Measurements from ENCODE around the gene MOK.

The MOK gene

DNA sequence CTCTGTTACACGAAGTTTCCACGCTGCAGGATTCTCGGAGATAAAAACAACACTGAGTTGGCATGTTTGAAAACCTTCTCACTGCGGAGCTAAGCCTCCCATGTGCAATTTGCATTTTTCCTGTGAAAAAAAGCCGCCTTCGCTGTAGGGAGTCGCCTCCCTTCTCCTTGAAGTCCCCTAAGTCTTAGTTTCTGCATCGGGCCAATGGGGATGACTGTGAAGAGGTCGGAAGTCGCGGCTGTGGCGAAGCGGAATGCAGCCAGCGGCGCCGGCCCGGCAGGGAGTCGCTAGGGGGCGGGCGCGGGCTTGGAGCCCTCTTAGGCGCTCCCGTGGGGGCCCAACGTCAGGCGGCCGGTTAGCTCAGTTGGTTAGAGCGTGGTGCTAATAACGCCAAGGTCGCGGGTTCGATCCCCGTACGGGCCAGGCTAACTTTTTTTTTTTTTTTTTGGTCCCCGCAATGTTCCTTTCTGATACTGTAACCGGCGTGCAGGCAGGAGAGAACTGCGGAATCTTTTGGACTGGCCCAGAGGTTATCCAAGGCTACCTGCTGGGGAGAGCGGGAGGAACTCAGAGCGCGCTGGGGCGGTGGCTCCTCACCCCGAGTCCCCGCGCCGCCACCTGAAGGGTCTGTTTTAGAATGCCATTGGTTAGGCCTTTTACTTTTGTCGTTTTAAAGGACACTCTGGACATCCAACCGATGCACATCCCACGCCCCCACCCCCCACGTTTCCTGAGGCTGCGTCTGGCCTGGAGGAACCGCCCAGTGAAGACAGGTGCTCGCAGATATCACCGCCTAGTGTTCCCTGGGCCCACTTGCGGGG is 12.0 kb upstream of the MOK start:
- no peaks in the 10 kb centered on the region for H3K9me2 ChIP-seq (replicated peaks; ENCODE audit: insufficient read depth, low read length)
- H3K79me2 ChIP-seq (ENCODE audit: low read length): peaks cover 4% of the 10 kb centered on the region; the same call in 1 of the 2 replicates
- H2AFZ ChIP-seq (ENCODE audit: low read length): peak overlapping the region; percentile 91
- TF ChIP-seq EZH2phosphoT487 (IDR thresholded peaks at IDR 0.05; ENCODE audit: low read length) (no peak), EZH2 (optimal IDR thresholded peaks at IDR 0.05; ENCODE audit: low read depth, low read length) (no peak), CTCF (IDR thresholded peaks at IDR 0.05; ENCODE audit: low read length) (peak; percentile 50)
- H3K27me3 ChIP-seq (replicated peaks; ENCODE audit: insufficient read depth, low read length): no peaks in the 10 kb centered on the region
- peaks cover 16% of the 10 kb centered on the region for H3F3A ChIP-seq (ENCODE audit: insufficient read depth, low read length)
- H4K20me1 ChIP-seq (ENCODE audit: insufficient read depth, low read length): no peaks in the 10 kb centered on the region
- peaks cover 8% of the 10 kb centered on the region; the same call in 1 of the 2 replicates for H3K4me1 ChIP-seq (ENCODE audit: low read length)
- peak overlapping the region; percentile 84 for H3K27ac ChIP-seq (ENCODE audit: low read length)
- H3K4me3 ChIP-seq (ENCODE audit: low read length): peak overlapping the region; percentile 65
- no peaks in the 10 kb centered on the region for H3K9me3 ChIP-seq (replicated peaks; ENCODE audit: insufficient read depth, low read length)
- no peaks in the 10 kb centered on the region for H3K36me3 ChIP-seq (replicated peaks; ENCODE audit: insufficient read depth, low read length)
- peak; percentile 80 for DNase-seq
- peak overlapping the region; percentile 76 for H3K4me2 ChIP-seq (ENCODE audit: low read depth, low read length)
- peak overlapping the region; percentile 75 for H3K9ac ChIP-seq (ENCODE audit: low read length)

DNA sequence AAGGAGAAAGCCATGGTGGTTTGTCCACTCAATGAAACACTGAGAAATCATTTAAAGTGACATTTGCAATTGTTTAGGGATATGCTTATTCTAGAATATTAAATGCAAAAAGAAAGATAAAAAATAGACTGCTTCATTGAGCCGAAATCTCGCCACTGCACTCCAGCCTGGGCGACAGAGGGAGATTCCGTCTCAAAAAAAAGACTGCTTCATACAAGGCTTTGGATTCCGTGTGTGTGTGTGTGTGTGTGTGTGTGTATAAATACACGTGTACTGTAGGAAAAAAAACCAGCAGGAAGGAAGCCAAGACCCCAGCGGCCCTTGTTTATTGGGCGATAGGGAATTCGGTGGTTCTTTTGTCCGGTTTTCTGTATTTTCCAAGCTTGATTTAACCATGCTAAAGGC is 11.4 kb upstream of the MOK start:
- Histone ChIP-seq H3K4me1 (ENCODE audit: low read length) (peaks cover 8% of the 10 kb centered on the region; the same call in 1 of the 2 replicates), H3K27ac (ENCODE audit: low read length) (no peak overlapping the region; the same call in 1 of the 2 replicates), H4K20me1 (ENCODE audit: insufficient read depth, low read length) (no peaks in the 10 kb centered on the region), H3K9ac (ENCODE audit: low read length) (peak overlapping the region; percentile 32; the same call in 1 of the 2 replicates), H3K4me3 (ENCODE audit: low read length) (peak overlapping the region; percentile 60), H3K9me3 (replicated peaks; ENCODE audit: insufficient read depth, low read length) (no peaks in the 10 kb centered on the region), H3K9me2 (replicated peaks; ENCODE audit: insufficient read depth, low read length) (no peaks in the 10 kb centered on the region), H3K36me3 (replicated peaks; ENCODE audit: insufficient read depth, low read length) (no peaks in the 10 kb centered on the region), H3F3A (ENCODE audit: insufficient read depth, low read length) (peaks cover 16% of the 10 kb centered on the region), H3K27me3 (replicated peaks; ENCODE audit: insufficient read depth, low read length) (no peaks in the 10 kb centered on the region), H3K79me2 (ENCODE audit: low read length) (peaks cover 4% of the 10 kb centered on the region; the same call in 1 of the 2 replicates), H2AFZ (ENCODE audit: low read length) (peak overlapping the region; percentile 91), H3K4me2 (ENCODE audit: low read depth, low read length) (peak overlapping the region; percentile 76; the same call in 1 of the 2 replicates)
- DNase-seq: peak; percentile 11
- TF ChIP-seq EZH2 (optimal IDR thresholded peaks at IDR 0.05; ENCODE audit: low read depth, low read length) (no peak), CTCF (IDR thresholded peaks at IDR 0.05; ENCODE audit: low read length) (no peak), EZH2phosphoT487 (IDR thresholded peaks at IDR 0.05; ENCODE audit: low read length) (no peak)

GRCh38 chr14:102315121-102315520 is 10.2 kb upstream of the MOK start:
- H2AFZ ChIP-seq (ENCODE audit: low read length): no peak overlapping the region

More at GRCh38 chr14:102315121-102315520, 10.2 kb upstream of the MOK start:
- no peak for DNase-seq
- Histone ChIP-seq H3K4me2 (ENCODE audit: low read depth, low read length) (no peak overlapping the region), H3K27me3 (replicated peaks; ENCODE audit: insufficient read depth, low read length) (no peaks in the 10 kb centered on the region), H3K4me1 (ENCODE audit: low read length) (peaks cover 8% of the 10 kb centered on the region; the same call in 1 of the 2 replicates), H3K27ac (ENCODE audit: low read length) (no peak overlapping the region), H4K20me1 (ENCODE audit: insufficient read depth, low read length) (no peaks in the 10 kb centered on the region), H3F3A (ENCODE audit: insufficient read depth, low read length) (peaks cover 16% of the 10 kb centered on the region), H3K9me2 (replicated peaks; ENCODE audit: insufficient read depth, low read length) (no peaks in the 10 kb centered on the region), H3K4me3 (ENCODE audit: low read length) (no peak overlapping the region), H3K9me3 (replicated peaks; ENCODE audit: insufficient read depth, low read length) (no peaks in the 10 kb centered on the region), H3K79me2 (ENCODE audit: low read length) (0 out of 2 replicates have a peak, but pooled peaks cover under 1% of the 10 kb centered on the region), H3K36me3 (replicated peaks; ENCODE audit: insufficient read depth, low read length) (no peaks in the 10 kb centered on the region), H3K9ac (ENCODE audit: low read length) (no peak overlapping the region)
- no peak for TF ChIP-seq EZH2phosphoT487 (IDR thresholded peaks at IDR 0.05; ENCODE audit: low read length)
- no peak for TF ChIP-seq EZH2 (optimal IDR thresholded peaks at IDR 0.05; ENCODE audit: low read depth, low read length)
- TF ChIP-seq CTCF (IDR thresholded peaks at IDR 0.05; ENCODE audit: low read length): no peak

Measured in MM.1S (cell line).